ENCODE results near the gene PFDN6. TPM values are rescaled to one million over a fixed set of nuclear protein-coding genes. Genes with fewer than 3 reads are reported as not detected.
A peak's percentile ranks its signal among the peaks of the same experiment; 100 is the strongest.

Gene PFDN6
- total and polyA plus RNA-seq, 9 of the 15 experiments (the other 6 are each of a cell fraction or from before 2014, with no cell fraction given) = 6.8 to 475 (median 216) TPM

- peak overlapping the region in 1 of 2 experiments; percentile 8; a peak in 1 of 4 replicates for H3K9ac ChIP-seq (ENCODE audit: insufficient read depth in 1 of 2, low read depth in 2 of 2, low read length in 2 of 2)
- no peak overlapping the region for H3K4me3 ChIP-seq
- no peak for ATAC-seq
- DNase-seq (ENCODE audit: extremely low read depth in 1 of 4, low spot score in 3 of 4) = no peak
- peaks cover 23% of the 10 kb centered on the region for H3K79me2 ChIP-seq (ENCODE audit: control insufficient read depth, insufficient read depth, low read length)
- TF ChIP-seq KDM5B (IDR thresholded peaks at IDR 0.05; ENCODE audit: insufficient replicate concordance, low read depth, low read length) (peak; percentile 3), L3MBTL2 (IDR thresholded peaks at IDR 0.05) (no peak), HMG20A (CRISPR knock-in tag; conservative IDR thresholded peaks at IDR 0.05) (no peak), POLR2G (IDR thresholded peaks at IDR 0.05; ENCODE audit: low read depth, low read length) (peak; percentile 65), RBFOX2 (IDR thresholded peaks at IDR 0.05; ENCODE audit: low read depth, low read length) (peak; percentile 61; the same call in 1 of the 2 replicates), HOXB6 (CRISPR knock-in tag; IDR thresholded peaks at IDR 0.05; ENCODE audit: borderline replicate concordance) (no peak), CTCF (IDR thresholded peaks at IDR 0.05 in 2 of 3, conservative IDR thresholded peaks at IDR 0.05 in 1 of 3; ENCODE audit: insufficient read depth in 2 of 3, low read depth in 1 of 3, low read length in 3 of 3) (0 out of 6 replicates have a peak, but pooled peaks of 1 of the 3 experiments have one; percentile 0), NR2C2 (CRISPR knock-in tag; IDR thresholded peaks at IDR 0.05) (peak; percentile 36; the same call in 1 of the 2 replicates), NR2C2 (tag; IDR thresholded peaks at IDR 0.05) (no peak)
- TF ChIP-seq, protein P1, sequence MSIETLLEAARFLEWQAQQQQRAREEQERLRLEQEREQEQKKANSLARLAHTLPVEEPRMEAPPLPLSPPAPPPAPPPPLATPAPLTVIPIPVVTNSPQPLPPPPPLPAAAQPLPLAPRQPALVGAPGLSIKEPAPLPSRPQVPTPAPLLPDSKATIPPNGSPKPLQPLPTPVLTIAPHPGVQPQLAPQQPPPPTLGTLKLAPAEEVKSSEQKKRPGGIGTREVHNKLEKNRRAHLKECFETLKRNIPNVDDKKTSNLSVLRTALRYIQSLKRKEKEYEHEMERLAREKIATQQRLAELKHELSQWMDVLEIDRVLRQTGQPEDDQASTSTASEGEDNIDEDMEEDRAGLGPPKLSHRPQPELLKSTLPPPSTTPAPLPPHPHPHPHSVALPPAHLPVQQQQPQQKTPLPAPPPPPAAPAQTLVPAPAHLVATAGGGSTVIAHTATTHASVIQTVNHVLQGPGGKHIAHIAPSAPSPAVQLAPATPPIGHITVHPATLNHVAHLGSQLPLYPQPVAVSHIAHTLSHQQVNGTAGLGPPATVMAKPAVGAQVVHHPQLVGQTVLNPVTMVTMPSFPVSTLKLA (conservative IDR thresholded peaks at IDR 0.05) = no peak
- H4K20me1 ChIP-seq (replicated peaks; ENCODE audit: control insufficient read depth, insufficient read depth, low read length) = peaks cover 26% of the 10 kb centered on the region
- H3K36me3 ChIP-seq (ENCODE audit: control insufficient read depth, insufficient read depth, low read length) = peaks cover 90% of the 10 kb centered on the region
- no peaks in the 10 kb centered on the region for H3K9me3 ChIP-seq (replicated peaks; ENCODE audit: control insufficient read depth, insufficient read depth, low read depth, low read length)
- ChIA-PET POLR2A (interaction anchor here (1.0 to 8.1 kb wide), 2 partner anchors 10 to 38 kb away, joined by 3 to 90 read pairs; partner anchors contain the start of genes PFDN6 and WDR46), CTCF (ENCODE audit: low intra/inter-chr PET ratio) (interaction anchor here (1.2 to 6.6 kb wide), 7 partner anchors 20 to 147 kb away, joined by 5 to 64 read pairs (median 14); partner anchors contain the start of genes CUTA, KIFC1 and RGL2)
- BruUV-seq (replicated peaks) = TSS peak; percentile 32
- intact Hi-C loops (cut with micrococcal nuclease) = loop anchor here (10.0 kb wide), 1 partner anchor 296 kb away; no protein-coding TSS in a partner anchor
- no peak for FAIRE-seq
- 88% methylated on average over 13 of the region's 13 CpGs for WGBS (ENCODE audit: insufficient coverage, low coverage, missing lambda C conversion rate)
- in situ Hi-C loops (cut with MboI) = loop anchor here (10.0 kb wide), 1 partner anchor 126 kb away; no protein-coding TSS in a partner anchor
- H3K4me2 ChIP-seq (ENCODE audit: insufficient read depth, low read length) = no peak overlapping the region
- peaks cover 29 to 39% of the 10 kb centered on the region in 2 experiments for H3K4me1 ChIP-seq (replicated peaks in 1 of 2; ENCODE audit: control insufficient read depth in 2 of 2, insufficient read depth in 2 of 2, low read length in 2 of 2)
- H3K9me1 ChIP-seq (ENCODE audit: control insufficient read depth, insufficient read depth, low read length) = no peaks in the 10 kb centered on the region
- no peak overlapping the region for H3K27ac ChIP-seq (ENCODE audit: extremely low read depth, low read depth, low read length)
- no peak overlapping the region for H2AFZ ChIP-seq (ENCODE audit: low read depth, low read length)
- no peaks in the 10 kb centered on the region for H3K27me3 ChIP-seq (ENCODE audit: control insufficient read depth in 2 of 2, insufficient read depth in 2 of 2, low read length in 2 of 2)
Measured at GRCh38 chr6:33279257-33279695, 10.1 kb upstream of the PFDN6 start.

Data from K562 (cell line).